ENCODE measurements around the gene PCDH1. TPM values are rescaled to one million over a fixed set of nuclear protein-coding genes. Genes with fewer than 3 reads are reported as not detected.

Gene PCDH1
- total and polyA plus RNA-seq, 7 donors: 8.6 to 47.2 (median 13.2) TPM

DNA sequence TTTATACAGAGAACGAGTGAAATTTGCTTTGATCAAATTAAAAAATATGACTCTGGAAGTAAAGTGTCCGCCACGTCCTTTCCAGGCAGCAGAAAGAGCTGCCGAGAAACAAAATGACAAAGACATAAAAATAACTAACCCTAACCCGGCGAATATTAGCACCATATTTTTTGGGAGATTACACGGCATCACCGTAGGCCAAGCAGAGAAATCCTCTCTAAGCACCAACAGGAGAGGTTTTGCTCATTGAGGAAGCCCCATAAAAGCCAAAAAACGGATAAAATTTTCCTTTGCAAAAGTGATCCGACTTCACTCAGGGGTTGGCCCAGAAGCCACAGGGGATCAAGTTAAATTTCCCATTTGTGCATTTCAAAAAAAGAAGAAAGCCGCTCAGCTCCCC is 70.9 kb downstream of the PCDH1 start:
- no peak for DNase-seq
- Histone ChIP-seq H3K36me3 (no peaks in the 10 kb centered on the region), H3K9me3 (no peaks in the 10 kb centered on the region), H3K27me3 (peaks cover 7 to 70% (median 17%) of the 10 kb centered on the region in 3 donors), H3K4me3 (no peak overlapping the region), H3K27ac (peak overlapping the region in 1 of 4 donors; percentile 36), H3K4me1 (peaks cover 0 to 14% (median 7%) of the 10 kb centered on the region in 4 donors)
- intact Hi-C loops (cut with DNase I): no loop called here
- 75 to 86% methylated on average over 11 of the region's 11 CpGs for WGBS, 2 donors
- TF ChIP-seq, protein P1, sequence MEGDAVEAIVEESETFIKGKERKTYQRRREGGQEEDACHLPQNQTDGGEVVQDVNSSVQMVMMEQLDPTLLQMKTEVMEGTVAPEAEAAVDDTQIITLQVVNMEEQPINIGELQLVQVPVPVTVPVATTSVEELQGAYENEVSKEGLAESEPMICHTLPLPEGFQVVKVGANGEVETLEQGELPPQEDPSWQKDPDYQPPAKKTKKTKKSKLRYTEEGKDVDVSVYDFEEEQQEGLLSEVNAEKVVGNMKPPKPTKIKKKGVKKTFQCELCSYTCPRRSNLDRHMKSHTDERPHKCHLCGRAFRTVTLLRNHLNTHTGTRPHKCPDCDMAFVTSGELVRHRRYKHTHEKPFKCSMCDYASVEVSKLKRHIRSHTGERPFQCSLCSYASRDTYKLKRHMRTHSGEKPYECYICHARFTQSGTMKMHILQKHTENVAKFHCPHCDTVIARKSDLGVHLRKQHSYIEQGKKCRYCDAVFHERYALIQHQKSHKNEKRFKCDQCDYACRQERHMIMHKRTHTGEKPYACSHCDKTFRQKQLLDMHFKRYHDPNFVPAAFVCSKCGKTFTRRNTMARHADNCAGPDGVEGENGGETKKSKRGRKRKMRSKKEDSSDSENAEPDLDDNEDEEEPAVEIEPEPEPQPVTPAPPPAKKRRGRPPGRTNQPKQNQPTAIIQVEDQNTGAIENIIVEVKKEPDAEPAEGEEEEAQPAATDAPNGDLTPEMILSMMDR (IDR thresholded peaks at IDR 0.05): no peak
- TF ChIP-seq POLR2AphosphoS5 (IDR thresholded peaks at IDR 0.05) (no peak), POLR2A (IDR thresholded peaks at IDR 0.05) (no peak), EP300 (IDR thresholded peaks at IDR 0.05) (no peak)

DNA sequence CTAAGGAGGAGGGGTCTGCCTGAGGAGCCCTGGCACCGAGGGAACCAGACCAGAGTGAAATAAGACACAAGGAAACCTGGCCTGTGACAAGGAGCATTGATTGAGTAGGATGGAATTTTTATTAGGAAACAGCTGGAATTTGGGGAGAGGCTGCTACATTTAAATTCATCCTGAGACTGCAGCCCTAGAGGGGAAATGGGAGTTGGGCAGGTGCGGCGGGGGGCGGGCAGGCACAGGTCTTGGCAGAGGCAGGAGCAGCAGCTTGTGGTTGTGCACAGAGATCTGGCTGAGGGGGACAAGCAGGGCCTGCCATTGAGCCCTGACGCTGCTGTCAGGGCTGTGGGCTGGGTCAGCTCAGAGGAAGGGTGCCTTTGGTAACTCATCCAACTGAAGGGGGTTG is 71.6 kb downstream of the PCDH1 start:
- peak overlapping the region; percentile 33 to 49 (median 40) for H3K27ac ChIP-seq
- no peaks in the 10 kb centered on the region for H3K9me3 ChIP-seq
- intact Hi-C loops (cut with DNase I): no loop called here
- WGBS, 2 donors: 61 to 80% methylated on average over 5 of the region's 5 CpGs
- H3K27me3 ChIP-seq: peaks cover 7 to 63% (median 10%) of the 10 kb centered on the region in 3 donors
- DNase-seq: no peak
- no peaks in the 10 kb centered on the region for H3K36me3 ChIP-seq
- TF ChIP-seq EP300 (IDR thresholded peaks at IDR 0.05) (no peak), POLR2A (IDR thresholded peaks at IDR 0.05) (no peak), POLR2AphosphoS5 (IDR thresholded peaks at IDR 0.05) (no peak)
- TF ChIP-seq, protein P1 (IDR thresholded peaks at IDR 0.05): no peak
- H3K4me3 ChIP-seq: no peak overlapping the region
- H3K4me1 ChIP-seq: peaks cover 0 to 7% (median 2%) of the 10 kb centered on the region in 4 donors

DNA sequence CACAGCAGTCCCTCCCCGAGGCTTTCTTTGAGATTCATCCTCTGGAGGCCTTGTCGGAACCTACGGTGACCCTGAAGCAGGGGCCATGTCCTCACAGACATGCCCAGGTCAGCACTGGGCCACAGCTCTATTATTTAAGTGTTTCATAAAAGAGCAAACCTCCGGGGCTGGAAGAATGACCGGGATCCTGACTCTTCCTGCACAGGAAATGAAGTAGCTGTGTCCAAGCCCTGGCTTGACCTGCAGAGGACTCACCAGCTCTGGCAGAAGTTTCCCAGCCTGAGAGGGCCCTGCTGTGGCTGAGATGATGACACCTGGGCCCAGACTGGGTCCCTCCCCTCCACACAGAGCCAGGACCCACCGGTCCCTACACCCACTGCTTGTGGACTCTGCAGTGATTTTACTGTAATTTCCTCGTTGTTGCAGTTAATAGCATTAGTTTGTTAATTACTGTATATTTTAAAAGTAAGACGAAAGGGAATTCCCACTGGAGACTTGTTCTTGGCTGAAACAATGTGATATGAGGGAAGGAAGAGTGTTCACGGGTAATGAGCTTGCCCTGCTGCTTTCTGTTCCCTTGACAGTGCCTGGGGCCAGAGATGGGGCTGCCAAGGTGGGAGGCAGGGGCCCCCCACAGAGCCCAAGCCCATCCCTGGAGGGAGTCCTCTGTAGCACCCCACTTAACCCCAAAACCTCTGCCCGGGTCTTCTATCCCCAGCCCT is 72.2 kb downstream of the PCDH1 start:
- H3K9me3 ChIP-seq: no peaks in the 10 kb centered on the region
- DNase-seq: peak; percentile 72
- 57 to 78% methylated on average over 10 of the region's 10 CpGs for WGBS, 2 donors
- intact Hi-C loops (cut with DNase I): no loop called here
- H3K27me3 ChIP-seq: peaks cover 7 to 57% (median 7%) of the 10 kb centered on the region in 3 donors
- TF ChIP-seq POLR2A (IDR thresholded peaks at IDR 0.05): no peak
- peak in 1 of 4 donors; percentile 19 for TF ChIP-seq POLR2AphosphoS5 (IDR thresholded peaks at IDR 0.05)
- TF ChIP-seq EP300 (IDR thresholded peaks at IDR 0.05): no peak
- TF ChIP-seq, protein P1 (IDR thresholded peaks at IDR 0.05): no peak
- peaks cover 0 to 5% (median 0%) of the 10 kb centered on the region in 4 donors for H3K4me1 ChIP-seq
- no peaks in the 10 kb centered on the region for H3K36me3 ChIP-seq
- no peak overlapping the region for H3K4me3 ChIP-seq
- H3K27ac ChIP-seq: peak overlapping the region; percentile 33 to 49 (median 40)

DNA sequence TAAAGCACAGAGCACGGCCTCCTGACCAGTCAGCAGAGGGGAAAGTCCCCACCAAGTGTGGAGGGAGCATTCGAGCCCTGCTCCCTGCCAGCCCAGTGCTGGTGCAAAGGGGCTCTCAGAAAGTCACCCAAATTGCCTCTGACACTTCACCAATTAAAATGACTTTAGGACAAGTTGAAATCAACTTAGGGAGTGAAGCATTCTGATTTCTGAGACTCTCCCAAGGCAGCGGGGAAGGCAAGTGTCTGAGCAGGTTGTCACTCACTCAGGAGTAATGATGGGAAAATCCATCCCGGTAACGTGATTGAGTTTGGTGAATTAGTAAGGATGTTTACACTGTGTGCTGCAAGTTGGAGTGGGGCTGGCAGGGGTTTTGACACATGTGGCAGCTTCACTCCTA is 73.7 kb downstream of the PCDH1 start:
- no peak for DNase-seq
- Histone ChIP-seq H3K4me1 (peaks cover 0 to 5% (median 0%) of the 10 kb centered on the region in 4 donors), H3K27me3 (peaks cover 2 to 46% (median 7%) of the 10 kb centered on the region in 3 donors), H3K36me3 (no peaks in the 10 kb centered on the region), H3K9me3 (no peaks in the 10 kb centered on the region), H3K4me3 (no peak overlapping the region), H3K27ac (no peak overlapping the region)
- TF ChIP-seq EP300 (IDR thresholded peaks at IDR 0.05): no peak
- no peak for TF ChIP-seq POLR2A (IDR thresholded peaks at IDR 0.05)
- TF ChIP-seq POLR2AphosphoS5 (IDR thresholded peaks at IDR 0.05): no peak
- TF ChIP-seq, protein P1 (IDR thresholded peaks at IDR 0.05): no peak
- intact Hi-C loops (cut with DNase I): no loop called here
- WGBS, 2 donors: 49 to 74% methylated on average over 5 of the region's 5 CpGs

Other genes with a start within 250 kb of the PCDH1 start
- 10 to 100 TPM; 32.4 to 51.5 (median 38.2) TPM for gene HDAC3, start 241.6 kb downstream of the PCDH1 start, total RNA-seq
- 10 to 100 TPM; 33.0 to 51.1 (median 37.7) TPM for gene HDAC3, start 241.6 kb downstream of the PCDH1 start, polyA plus RNA-seq
- 1 to 10 TPM in 3 of 4 donors, under 1 TPM in 1; 0.99 to 6.1 (median 2.1) TPM for gene RELL2, start 241.4 kb downstream of the PCDH1 start, total RNA-seq
- 10 to 100 TPM in 1 of 3 donors, 1 to 10 TPM in 2; 2.4 to 10.5 (median 3.5) TPM for gene RELL2, start 241.4 kb downstream of the PCDH1 start, polyA plus RNA-seq
- gene FCHSD1, start 227.0 kb downstream of the PCDH1 start, total RNA-seq: 10 to 100 TPM; 12.1 to 31.3 (median 20.3) TPM
- gene FCHSD1, start 227.0 kb downstream of the PCDH1 start, polyA plus RNA-seq: 10 to 100 TPM in 1 of 3 donors, 1 to 10 TPM in 2; 3.0 to 22.6 (median 4.4) TPM
- gene ARAP3, start 196.2 kb downstream of the PCDH1 start, total RNA-seq: 1 to 10 TPM; 3.3 to 7.8 (median 3.8) TPM
- 1 to 10 TPM; 1.2 to 7.0 (median 2.4) TPM for gene ARAP3, start 196.2 kb downstream of the PCDH1 start, polyA plus RNA-seq
- gene DELE1, start 45.5 kb upstream of the PCDH1 start, total RNA-seq: 10 to 100 TPM; 47.7 to 88.3 (median 69.1) TPM
- gene DELE1, start 45.5 kb upstream of the PCDH1 start, polyA plus RNA-seq: 10 to 100 TPM; 34.2 to 52.6 (median 41.2) TPM
- gene PCDH12, start 79.8 kb upstream of the PCDH1 start, total RNA-seq: 1 to 10 TPM in 3 of 4 donors, under 1 TPM in 1; 0.55 to 6.2 (median 2.9) TPM
- gene PCDH12, start 79.8 kb upstream of the PCDH1 start, polyA plus RNA-seq: under 1 TPM; 0.23 to 0.69 (median 0.60) TPM
- 10 to 100 TPM; 30.7 to 70.1 (median 53.5) TPM for gene RNF14, start 90.7 kb upstream of the PCDH1 start, total RNA-seq
- 10 to 100 TPM; 31.5 to 43.2 (median 42.6) TPM for gene RNF14, start 90.7 kb upstream of the PCDH1 start, polyA plus RNA-seq
- gene GNPDA1, start 134.6 kb upstream of the PCDH1 start, total RNA-seq: 10 to 100 TPM; 23.0 to 58.1 (median 27.7) TPM
- 10 to 100 TPM; 18.6 to 26.6 (median 19.3) TPM for gene GNPDA1, start 134.6 kb upstream of the PCDH1 start, polyA plus RNA-seq
- gene NDFIP1, start 230.4 kb upstream of the PCDH1 start, total RNA-seq: 10 to 100 TPM; 47.8 to 88.5 (median 64.0) TPM
- gene NDFIP1, start 230.4 kb upstream of the PCDH1 start, polyA plus RNA-seq: 10 to 100 TPM; 20.3 to 34.3 (median 21.6) TPM